ENCODE data around the gene MTARC2.

MTARC2 gene

GRCh38 chr1:220754212-220754917, 6.2 kb downstream of the MTARC2 start:
- no peak overlapping the region for H3K4me3 ChIP-seq (ENCODE audit: low read depth, low read length)
- no peaks in the 10 kb centered on the region for H3K9me3 ChIP-seq (ENCODE audit: control insufficient read depth, insufficient read depth, low read length)
- H3K4me1 ChIP-seq (ENCODE audit: control insufficient read depth, insufficient read depth, low read length), result peaks cover 8% of the 10 kb centered on the region
- H3K27me3 ChIP-seq (ENCODE audit: control insufficient read depth, insufficient read depth, low read length), result peaks cover 14% of the 10 kb centered on the region
- H3K9ac ChIP-seq (ENCODE audit: low read depth, low read length), result no peak overlapping the region
- no peaks in the 10 kb centered on the region for H3K36me3 ChIP-seq (ENCODE audit: control insufficient read depth, insufficient read depth, low read length)

GRCh38 chr1:220754918-220755295, 6.8 kb downstream of the MTARC2 start:
- Histone ChIP-seq H3K4me1 (ENCODE audit: control insufficient read depth, insufficient read depth, low read length) (peaks cover 8% of the 10 kb centered on the region), H3K36me3 (ENCODE audit: control insufficient read depth, insufficient read depth, low read length) (no peaks in the 10 kb centered on the region), H3K9me3 (ENCODE audit: control insufficient read depth, insufficient read depth, low read length) (no peaks in the 10 kb centered on the region), H3K4me3 (ENCODE audit: low read depth, low read length) (no peak overlapping the region), H3K27me3 (ENCODE audit: control insufficient read depth, insufficient read depth, low read length) (peaks cover 8% of the 10 kb centered on the region), H3K9ac (ENCODE audit: low read depth, low read length) (no peak overlapping the region)

GRCh38 chr1:220755309-220755708, 7.2 kb downstream of the MTARC2 start:
- Histone ChIP-seq H3K9ac (ENCODE audit: low read depth, low read length) (no peak overlapping the region), H3K4me3 (ENCODE audit: low read depth, low read length) (no peak overlapping the region), H3K27me3 (ENCODE audit: control insufficient read depth, insufficient read depth, low read length) (peaks cover 4% of the 10 kb centered on the region), H3K9me3 (ENCODE audit: control insufficient read depth, insufficient read depth, low read length) (no peaks in the 10 kb centered on the region), H3K4me1 (ENCODE audit: control insufficient read depth, insufficient read depth, low read length) (peaks cover 7% of the 10 kb centered on the region), H3K36me3 (ENCODE audit: control insufficient read depth, insufficient read depth, low read length) (no peaks in the 10 kb centered on the region)

- Histone ChIP-seq H3K4me3 (ENCODE audit: low read depth, low read length) (no peak overlapping the region), H3K4me1 (ENCODE audit: control insufficient read depth, insufficient read depth, low read length) (no peaks in the 10 kb centered on the region), H3K36me3 (ENCODE audit: control insufficient read depth, insufficient read depth, low read length) (no peaks in the 10 kb centered on the region), H3K9me3 (ENCODE audit: control insufficient read depth, insufficient read depth, low read length) (no peaks in the 10 kb centered on the region), H3K27me3 (ENCODE audit: control insufficient read depth, insufficient read depth, low read length) (peaks cover 2% of the 10 kb centered on the region), H3K9ac (ENCODE audit: low read depth, low read length) (no peak overlapping the region)
Observed at GRCh38 chr1:220757441-220757840, 9.3 kb downstream of the MTARC2 start.

- no peaks in the 10 kb centered on the region for H3K9me3 ChIP-seq (ENCODE audit: control insufficient read depth, insufficient read depth, low read length)
- H3K27me3 ChIP-seq (ENCODE audit: control insufficient read depth, insufficient read depth, low read length), result peaks cover 2% of the 10 kb centered on the region
- no peak overlapping the region for H3K9ac ChIP-seq (ENCODE audit: low read depth, low read length)
- no peaks in the 10 kb centered on the region for H3K36me3 ChIP-seq (ENCODE audit: control insufficient read depth, insufficient read depth, low read length)
- H3K4me3 ChIP-seq (ENCODE audit: low read depth, low read length), result no peak overlapping the region
- no peaks in the 10 kb centered on the region for H3K4me1 ChIP-seq (ENCODE audit: control insufficient read depth, insufficient read depth, low read length)
Observed at GRCh38 chr1:220759147-220759546, 11.0 kb downstream of the MTARC2 start.

- Histone ChIP-seq H3K4me1 (ENCODE audit: control insufficient read depth, insufficient read depth, low read length) (no peaks in the 10 kb centered on the region), H3K36me3 (ENCODE audit: control insufficient read depth, insufficient read depth, low read length) (no peaks in the 10 kb centered on the region)
Observed at GRCh38 chr1:220761688-220762427, 13.7 kb downstream of the MTARC2 start.

GRCh38 chr1:220764757-220765156, 16.6 kb downstream of the MTARC2 start:
- no peaks in the 10 kb centered on the region for H3K27me3 ChIP-seq (ENCODE audit: control insufficient read depth, insufficient read depth, low read length)
- no peaks in the 10 kb centered on the region for H3K9me3 ChIP-seq (ENCODE audit: control insufficient read depth, insufficient read depth, low read length)
- H3K36me3 ChIP-seq (ENCODE audit: control insufficient read depth, insufficient read depth, low read length), result no peaks in the 10 kb centered on the region
- H3K4me3 ChIP-seq (ENCODE audit: low read depth, low read length), result no peak overlapping the region
- no peaks in the 10 kb centered on the region for H3K4me1 ChIP-seq (ENCODE audit: control insufficient read depth, insufficient read depth, low read length)
- H3K9ac ChIP-seq (ENCODE audit: low read depth, low read length), result no peak overlapping the region

More at GRCh38 chr1:220761688-220762427, 13.7 kb downstream of the MTARC2 start:
- no peak overlapping the region for H3K9ac ChIP-seq (ENCODE audit: low read depth, low read length)
- no peaks in the 10 kb centered on the region for H3K27me3 ChIP-seq (ENCODE audit: control insufficient read depth, insufficient read depth, low read length)
- no peaks in the 10 kb centered on the region for H3K9me3 ChIP-seq (ENCODE audit: control insufficient read depth, insufficient read depth, low read length)
- no peak overlapping the region for H3K4me3 ChIP-seq (ENCODE audit: low read depth, low read length)

GRCh38 chr1:220767312-220768125, 19.4 kb downstream of the MTARC2 start:
- Histone ChIP-seq H3K36me3 (ENCODE audit: control insufficient read depth, insufficient read depth, low read length) (no peaks in the 10 kb centered on the region), H3K9ac (ENCODE audit: low read depth, low read length) (no peak overlapping the region), H3K27me3 (ENCODE audit: control insufficient read depth, insufficient read depth, low read length) (no peaks in the 10 kb centered on the region), H3K4me3 (ENCODE audit: low read depth, low read length) (no peak overlapping the region), H3K4me1 (ENCODE audit: control insufficient read depth, insufficient read depth, low read length) (no peaks in the 10 kb centered on the region), H3K9me3 (ENCODE audit: control insufficient read depth, insufficient read depth, low read length) (no peaks in the 10 kb centered on the region)

GRCh38 chr1:220768126-220768601, 20.0 kb downstream of the MTARC2 start:
- no peaks in the 10 kb centered on the region for H3K36me3 ChIP-seq (ENCODE audit: control insufficient read depth, insufficient read depth, low read length)
- H3K9ac ChIP-seq (ENCODE audit: low read depth, low read length), result no peak overlapping the region
- no peaks in the 10 kb centered on the region for H3K4me1 ChIP-seq (ENCODE audit: control insufficient read depth, insufficient read depth, low read length)
- no peaks in the 10 kb centered on the region for H3K27me3 ChIP-seq (ENCODE audit: control insufficient read depth, insufficient read depth, low read length)
- no peak overlapping the region for H3K4me3 ChIP-seq (ENCODE audit: low read depth, low read length)
- no peaks in the 10 kb centered on the region for H3K9me3 ChIP-seq (ENCODE audit: control insufficient read depth, insufficient read depth, low read length)

GRCh38 chr1:220769205-220769604, 21.1 kb downstream of the MTARC2 start:
- no peaks in the 10 kb centered on the region for H3K4me1 ChIP-seq (ENCODE audit: control insufficient read depth, insufficient read depth, low read length)
- no peaks in the 10 kb centered on the region for H3K36me3 ChIP-seq (ENCODE audit: control insufficient read depth, insufficient read depth, low read length)
- H3K27me3 ChIP-seq (ENCODE audit: control insufficient read depth, insufficient read depth, low read length), result no peaks in the 10 kb centered on the region
- no peaks in the 10 kb centered on the region for H3K9me3 ChIP-seq (ENCODE audit: control insufficient read depth, insufficient read depth, low read length)
- no peak overlapping the region for H3K9ac ChIP-seq (ENCODE audit: low read depth, low read length)
- H3K4me3 ChIP-seq (ENCODE audit: low read depth, low read length), result no peak overlapping the region

- H3K36me3 ChIP-seq (ENCODE audit: control insufficient read depth, insufficient read depth, low read length), result no peaks in the 10 kb centered on the region
- H3K9me3 ChIP-seq (ENCODE audit: control insufficient read depth, insufficient read depth, low read length), result no peaks in the 10 kb centered on the region
- no peak overlapping the region for H3K4me3 ChIP-seq (ENCODE audit: low read depth, low read length)
Observed at GRCh38 chr1:220770245-220770913, 22.3 kb downstream of the MTARC2 start.

More at GRCh38 chr1:220770245-220770913, 22.3 kb downstream of the MTARC2 start:
- Histone ChIP-seq H3K4me1 (ENCODE audit: control insufficient read depth, insufficient read depth, low read length) (no peaks in the 10 kb centered on the region), H3K9ac (ENCODE audit: low read depth, low read length) (no peak overlapping the region), H3K27me3 (ENCODE audit: control insufficient read depth, insufficient read depth, low read length) (no peaks in the 10 kb centered on the region)

Data from iPS-15b (cell line).